Fibroblast of lung (primary cell): ENCODE data around the gene IL22RA2. TPM values are rescaled to one million over a fixed set of nuclear protein-coding genes. Genes with fewer than 3 reads are reported as not detected.
"Not testable (repeated sequence)": the region's sequence is repeated elsewhere in the genome, so short reads cannot be mapped to it uniquely, and the experiment has no call there.

Source experiments
- DNase-seq, 2 donors: peaks; one replicate each; pipeline versions ENCODE4 v3.0.0 to v3.0.0-alpha.2; 2010; ENCODE audit warnings: low read depth in 2 of 2
- H2AFZ ChIP-seq: 2 replicates; pipeline ENCODE4 v1.5.1; 2012; ENCODE audit warnings: low read length, control low read depth, inconsistent platforms
- H3K27ac ChIP-seq: 2 replicates; pipeline ENCODE4 v1.5.1; 2011; ENCODE audit warnings: low read length, control low read depth; ENCODE audit not compliant: insufficient read depth
- H3K27me3 ChIP-seq: 2 replicates; pipeline ENCODE4 v1.5.1; 2011; ENCODE audit warnings: mild to moderate bottlenecking, low read length; ENCODE audit not compliant: control insufficient read depth, insufficient read depth
- H3K36me3 ChIP-seq: 2 replicates; pipeline ENCODE4 v1.5.1; 2011; ENCODE audit warnings: low read length; ENCODE audit not compliant: control insufficient read depth, insufficient read depth
- H3K4me1 ChIP-seq: 2 replicates; pipeline ENCODE4 v1.5.1; 2011; ENCODE audit warnings: low read length; ENCODE audit not compliant: control insufficient read depth, insufficient read depth; ENCODE audit errors: extremely low read depth
- H3K4me2 ChIP-seq: 2 replicates; pipeline ENCODE4 v1.5.1; 2011; ENCODE audit warnings: low read length, control low read depth; ENCODE audit not compliant: insufficient read depth; ENCODE audit errors: extremely low read depth
- H3K4me3 ChIP-seq, 4 experiments: fragments of 200-600 bp in 1 of 4; sonication (generic) in 1 of 4; replicated peaks in 1 of 4; 2 replicates each; pipeline ENCODE4 v1.5.1; 2011 to 2016; ENCODE audit warnings: low read length in 4 of 4, low read depth in 3 of 4, mild to moderate bottlenecking in 3 of 4, control low read depth in 2 of 4, inconsistent platforms in 1 of 4, mixed read lengths in 1 of 4; ENCODE audit not compliant: insufficient read depth in 1 of 4; ENCODE audit errors: control extremely low read depth in 1 of 4
- H3K79me2 ChIP-seq: 2 replicates; pipeline ENCODE4 v1.5.1; 2012; ENCODE audit warnings: mild to moderate bottlenecking, low read length, inconsistent platforms; ENCODE audit not compliant: control insufficient read depth, insufficient read depth
- H3K9ac ChIP-seq: 2 replicates; pipeline ENCODE4 v1.5.1; 2011; ENCODE audit warnings: mild to moderate bottlenecking, low read length, control low read depth; ENCODE audit not compliant: insufficient read depth
- H3K9me3 ChIP-seq: 2 replicates; pipeline ENCODE4 v1.5.1; 2012; ENCODE audit warnings: low read depth, low read length; ENCODE audit not compliant: control insufficient read depth, insufficient read depth
- H4K20me1 ChIP-seq: 2 replicates; pipeline ENCODE4 v1.5.1; 2011; ENCODE audit warnings: low read length; ENCODE audit not compliant: control insufficient read depth, insufficient read depth; ENCODE audit errors: extremely low read depth
- EZH2 ChIP-seq: IDR thresholded peaks from 2 replicates; pipeline ENCODE4 v1.5.1; 2012; ENCODE audit warnings: low read length, control low read depth, mild to moderate bottlenecking; ENCODE audit errors: missing control alignments
- polyA plus RNA-seq, 2 donors: library from polyadenylated mRNA; depleted of rRNA in 1 of 2; stranded (reverse) in 1 of 2; unstranded in 1 of 2; fragments of >200 nt; gene quantifications; 2 replicates each; pipeline ENCODE4 v1.2.1, GENCODE V29; 2011 to 2012; ENCODE audit warnings: missing spikeins in 1 of 2
- total RNA-seq: library from RNA; depleted of rRNA; stranded (reverse); fragments of >200 nt; gene quantifications from 2 replicates; pipeline ENCODE4 v1.2.1, GENCODE V29; 2014
- TF ChIP-seq, protein P1 (sequence below), 2 donors: IDR thresholded peaks in 1 of 2; conservative IDR thresholded peaks in 1 of 2; 1 replicate in 1 of 2; 2 replicates in 1 of 2; pipeline ENCODE4 v1.5.1; 2011 to 2012; ENCODE audit warnings: low read length in 2 of 2, control low read depth in 1 of 2, inconsistent platforms in 1 of 2, low read depth in 1 of 2, mild to moderate bottlenecking in 1 of 2

The IL22RA2 gene
- total and polyA plus RNA-seq, 2 donors (not counting 1 experiment from before 2014, with no cell fraction given) = not detected

- H3K27ac ChIP-seq = no peak overlapping the region
- TF ChIP-seq, protein P1, sequence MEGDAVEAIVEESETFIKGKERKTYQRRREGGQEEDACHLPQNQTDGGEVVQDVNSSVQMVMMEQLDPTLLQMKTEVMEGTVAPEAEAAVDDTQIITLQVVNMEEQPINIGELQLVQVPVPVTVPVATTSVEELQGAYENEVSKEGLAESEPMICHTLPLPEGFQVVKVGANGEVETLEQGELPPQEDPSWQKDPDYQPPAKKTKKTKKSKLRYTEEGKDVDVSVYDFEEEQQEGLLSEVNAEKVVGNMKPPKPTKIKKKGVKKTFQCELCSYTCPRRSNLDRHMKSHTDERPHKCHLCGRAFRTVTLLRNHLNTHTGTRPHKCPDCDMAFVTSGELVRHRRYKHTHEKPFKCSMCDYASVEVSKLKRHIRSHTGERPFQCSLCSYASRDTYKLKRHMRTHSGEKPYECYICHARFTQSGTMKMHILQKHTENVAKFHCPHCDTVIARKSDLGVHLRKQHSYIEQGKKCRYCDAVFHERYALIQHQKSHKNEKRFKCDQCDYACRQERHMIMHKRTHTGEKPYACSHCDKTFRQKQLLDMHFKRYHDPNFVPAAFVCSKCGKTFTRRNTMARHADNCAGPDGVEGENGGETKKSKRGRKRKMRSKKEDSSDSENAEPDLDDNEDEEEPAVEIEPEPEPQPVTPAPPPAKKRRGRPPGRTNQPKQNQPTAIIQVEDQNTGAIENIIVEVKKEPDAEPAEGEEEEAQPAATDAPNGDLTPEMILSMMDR (conservative IDR thresholded peaks at IDR 0.05 in 1 of 2, IDR thresholded peaks at IDR 0.05 in 1 of 2; ENCODE audit: low read depth in 1 of 2, low read length in 2 of 2) = no peak
- H3K9ac ChIP-seq = no peak overlapping the region
- no peak overlapping the region for H3K4me3 ChIP-seq
- H2AFZ ChIP-seq = no peak overlapping the region
- no peaks in the 10 kb centered on the region for H3K36me3 ChIP-seq
- H3K4me2 ChIP-seq = no peak overlapping the region
- peaks cover 2% of the 10 kb centered on the region for H4K20me1 ChIP-seq
- no peaks in the 10 kb centered on the region for H3K27me3 ChIP-seq
- no peaks in the 10 kb centered on the region for H3K9me3 ChIP-seq
- peaks cover 2% of the 10 kb centered on the region for H3K4me1 ChIP-seq
- no peak for DNase-seq
- H3K79me2 ChIP-seq = peaks cover 61% of the 10 kb centered on the region
Observed at GRCh38 chr6:137211910-137212309, 38.5 kb upstream of the IL22RA2 start.

- H4K20me1 ChIP-seq = peaks cover 2% of the 10 kb centered on the region
- no peaks in the 10 kb centered on the region for H3K36me3 ChIP-seq
- peaks cover 52% of the 10 kb centered on the region for H3K79me2 ChIP-seq
- no peak for TF ChIP-seq EZH2
- TF ChIP-seq, protein P1 (conservative IDR thresholded peaks at IDR 0.05 in 1 of 2, IDR thresholded peaks at IDR 0.05 in 1 of 2; ENCODE audit: low read depth in 1 of 2, low read length in 2 of 2) = no peak
- no peak overlapping the region for H3K4me2 ChIP-seq
- no peak overlapping the region for H3K9ac ChIP-seq
- H3K4me1 ChIP-seq = peaks cover 2% of the 10 kb centered on the region
- H3K9me3 ChIP-seq = no peaks in the 10 kb centered on the region
- no peak overlapping the region for H3K4me3 ChIP-seq
- H3K27me3 ChIP-seq = no peaks in the 10 kb centered on the region
- peak; percentile 40 to 44 for DNase-seq
- no peak overlapping the region for H2AFZ ChIP-seq
- H3K27ac ChIP-seq = no peak overlapping the region
Observed at GRCh38 chr6:137210903-137211302, 37.5 kb upstream of the IL22RA2 start.

DNA sequence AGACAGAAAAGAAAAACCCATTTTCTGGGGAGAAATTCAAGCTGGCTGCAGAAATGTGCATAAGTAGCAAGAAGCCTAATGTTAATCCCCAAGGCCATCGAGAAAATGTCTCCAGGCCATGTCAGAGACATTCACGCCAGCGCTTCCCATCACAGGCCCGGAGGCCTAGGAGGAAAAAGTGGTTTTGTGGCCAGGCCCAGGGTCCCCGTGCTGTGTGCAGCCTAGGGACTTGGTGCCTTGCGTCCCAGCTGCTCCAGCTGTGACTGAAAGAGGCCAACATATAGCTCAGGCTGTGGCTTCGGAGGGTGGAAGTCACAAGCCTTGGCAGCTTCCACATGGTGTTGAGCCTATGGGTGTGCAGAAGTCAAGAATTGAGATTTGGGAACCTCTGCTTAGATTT, 34.8 kb upstream of the IL22RA2 start:
- Histone ChIP-seq H3K79me2 (peaks cover 29% of the 10 kb centered on the region), H4K20me1 (peaks cover 2% of the 10 kb centered on the region), H3K27ac (no peak overlapping the region), H3K27me3 (no peaks in the 10 kb centered on the region), H3K9me3 (no peaks in the 10 kb centered on the region), H2AFZ (no peak overlapping the region), H3K4me1 (no peaks in the 10 kb centered on the region), H3K9ac (no peak overlapping the region), H3K36me3 (no peaks in the 10 kb centered on the region), H3K4me3 (no peak overlapping the region), H3K4me2 (no peak overlapping the region)
- TF ChIP-seq, protein P1 (conservative IDR thresholded peaks at IDR 0.05 in 1 of 2, IDR thresholded peaks at IDR 0.05 in 1 of 2; ENCODE audit: low read depth in 1 of 2, low read length in 2 of 2) = no peak
- no peak for TF ChIP-seq EZH2
- no peak for DNase-seq

- H3K9me3 ChIP-seq, H4K20me1 ChIP-seq, H3K27me3 ChIP-seq, H3K36me3 ChIP-seq, H2AFZ ChIP-seq, H3K4me2 ChIP-seq, DNase-seq, H3K9ac ChIP-seq, H3K27ac ChIP-seq, H3K4me1 ChIP-seq, H3K4me3 ChIP-seq: not testable (repeated sequence)
- peaks cover 23% of the 10 kb centered on the region for H3K79me2 ChIP-seq
Observed at GRCh38 chr6:137207457-137207856, 34.0 kb upstream of the IL22RA2 start.
